ENCODE results near the gene NUP214.

GRCh38 chr9:131084661-131085369 lies 40.6 kb upstream of the NUP214 start:
- TF ChIP-seq, protein P1, sequence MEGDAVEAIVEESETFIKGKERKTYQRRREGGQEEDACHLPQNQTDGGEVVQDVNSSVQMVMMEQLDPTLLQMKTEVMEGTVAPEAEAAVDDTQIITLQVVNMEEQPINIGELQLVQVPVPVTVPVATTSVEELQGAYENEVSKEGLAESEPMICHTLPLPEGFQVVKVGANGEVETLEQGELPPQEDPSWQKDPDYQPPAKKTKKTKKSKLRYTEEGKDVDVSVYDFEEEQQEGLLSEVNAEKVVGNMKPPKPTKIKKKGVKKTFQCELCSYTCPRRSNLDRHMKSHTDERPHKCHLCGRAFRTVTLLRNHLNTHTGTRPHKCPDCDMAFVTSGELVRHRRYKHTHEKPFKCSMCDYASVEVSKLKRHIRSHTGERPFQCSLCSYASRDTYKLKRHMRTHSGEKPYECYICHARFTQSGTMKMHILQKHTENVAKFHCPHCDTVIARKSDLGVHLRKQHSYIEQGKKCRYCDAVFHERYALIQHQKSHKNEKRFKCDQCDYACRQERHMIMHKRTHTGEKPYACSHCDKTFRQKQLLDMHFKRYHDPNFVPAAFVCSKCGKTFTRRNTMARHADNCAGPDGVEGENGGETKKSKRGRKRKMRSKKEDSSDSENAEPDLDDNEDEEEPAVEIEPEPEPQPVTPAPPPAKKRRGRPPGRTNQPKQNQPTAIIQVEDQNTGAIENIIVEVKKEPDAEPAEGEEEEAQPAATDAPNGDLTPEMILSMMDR (IDR thresholded peaks at IDR 0.05; ENCODE audit: insufficient read depth, low read length) = no peak
- TF ChIP-seq, protein P2, sequence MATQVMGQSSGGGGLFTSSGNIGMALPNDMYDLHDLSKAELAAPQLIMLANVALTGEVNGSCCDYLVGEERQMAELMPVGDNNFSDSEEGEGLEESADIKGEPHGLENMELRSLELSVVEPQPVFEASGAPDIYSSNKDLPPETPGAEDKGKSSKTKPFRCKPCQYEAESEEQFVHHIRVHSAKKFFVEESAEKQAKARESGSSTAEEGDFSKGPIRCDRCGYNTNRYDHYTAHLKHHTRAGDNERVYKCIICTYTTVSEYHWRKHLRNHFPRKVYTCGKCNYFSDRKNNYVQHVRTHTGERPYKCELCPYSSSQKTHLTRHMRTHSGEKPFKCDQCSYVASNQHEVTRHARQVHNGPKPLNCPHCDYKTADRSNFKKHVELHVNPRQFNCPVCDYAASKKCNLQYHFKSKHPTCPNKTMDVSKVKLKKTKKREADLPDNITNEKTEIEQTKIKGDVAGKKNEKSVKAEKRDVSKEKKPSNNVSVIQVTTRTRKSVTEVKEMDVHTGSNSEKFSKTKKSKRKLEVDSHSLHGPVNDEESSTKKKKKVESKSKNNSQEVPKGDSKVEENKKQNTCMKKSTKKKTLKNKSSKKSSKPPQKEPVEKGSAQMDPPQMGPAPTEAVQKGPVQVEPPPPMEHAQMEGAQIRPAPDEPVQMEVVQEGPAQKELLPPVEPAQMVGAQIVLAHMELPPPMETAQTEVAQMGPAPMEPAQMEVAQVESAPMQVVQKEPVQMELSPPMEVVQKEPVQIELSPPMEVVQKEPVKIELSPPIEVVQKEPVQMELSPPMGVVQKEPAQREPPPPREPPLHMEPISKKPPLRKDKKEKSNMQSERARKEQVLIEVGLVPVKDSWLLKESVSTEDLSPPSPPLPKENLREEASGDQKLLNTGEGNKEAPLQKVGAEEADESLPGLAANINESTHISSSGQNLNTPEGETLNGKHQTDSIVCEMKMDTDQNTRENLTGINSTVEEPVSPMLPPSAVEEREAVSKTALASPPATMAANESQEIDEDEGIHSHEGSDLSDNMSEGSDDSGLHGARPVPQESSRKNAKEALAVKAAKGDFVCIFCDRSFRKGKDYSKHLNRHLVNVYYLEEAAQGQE (IDR thresholded peaks at IDR 0.05; ENCODE audit: insufficient replicate concordance, low read depth) = no peak
- TF ChIP-seq POLR2AphosphoS5 (IDR thresholded peaks at IDR 0.05; ENCODE audit: low read depth) = no peak
- TF ChIP-seq SPI1 (IDR thresholded peaks at IDR 0.05; ENCODE audit: borderline replicate concordance, low read depth) = no peak
